ENCODE data around the gene GEMIN7. TPM values are rescaled to one million over a fixed set of nuclear protein-coding genes. Genes with fewer than 3 reads are reported as not detected.

Gene GEMIN7
- total RNA-seq, 3 donors from 2014 or later (not counting 1 experiment from before 2014, with no cell fraction given) = 27.7 to 28.7 (median 27.9) TPM

- 83% methylated on average over 21 of the region's 21 CpGs for WGBS (ENCODE audit: insufficient coverage)
- Histone ChIP-seq H3K36me3 (ENCODE audit: control insufficient read depth, insufficient read depth, low read length) (no peaks in the 10 kb centered on the region), H3K9me3 (ENCODE audit: control insufficient read depth, insufficient read depth, low read length) (no peaks in the 10 kb centered on the region), H3K27ac (ENCODE audit: low read length) (no peak overlapping the region), H3K4me3 (ENCODE audit: low read length) (no peak overlapping the region), H3K27me3 (ENCODE audit: control insufficient read depth, insufficient read depth, low read length) (no peaks in the 10 kb centered on the region), H3K4me1 (ENCODE audit: control insufficient read depth, insufficient read depth, low read length) (peaks cover 41% of the 10 kb centered on the region)
- no peaks in the 10 kb centered on the region for H3K9me3 Mint-ChIP-seq
- no peaks in the 10 kb centered on the region for H3K36me3 Mint-ChIP-seq
- peak overlapping the region in 1 of 2 donors; percentile 59 for H3K27ac Mint-ChIP-seq
- ATAC-seq = no peak
- no peaks in the 10 kb centered on the region for H3K27me3 Mint-ChIP-seq (ENCODE audit: low read depth in 2 of 2)
- DNase-seq = no peak
- intact Hi-C loops (cut with micrococcal nuclease) = no loop called here
- no peak overlapping the region for H3K4me3 Mint-ChIP-seq
- peaks cover 21 to 40% of the 10 kb centered on the region in 2 donors for H3K4me1 Mint-ChIP-seq
- TF ChIP-seq CTCF (IDR thresholded peaks at IDR 0.05) = no peak
These were observed 37.0 kb downstream of the GEMIN7 start for GRCh38 chr19:45115809-45116615.

- WGBS (ENCODE audit: insufficient coverage) = 8% methylated on average over 16 of the region's 16 CpGs
- ATAC-seq (peak in 2 of 3 donors; percentile 50 to 60), DNase-seq (peak in 1 of 2 donors; percentile 50)
- Histone ChIP-seq H3K36me3 (ENCODE audit: control insufficient read depth, insufficient read depth, low read length) (no peaks in the 10 kb centered on the region), H3K27ac (ENCODE audit: low read length) (no peak overlapping the region), H3K4me1 (ENCODE audit: control insufficient read depth, insufficient read depth, low read length) (peaks cover 53% of the 10 kb centered on the region), H3K27me3 (ENCODE audit: control insufficient read depth, insufficient read depth, low read length) (no peaks in the 10 kb centered on the region), H3K4me3 (ENCODE audit: low read length) (no peak overlapping the region), H3K9me3 (ENCODE audit: control insufficient read depth, insufficient read depth, low read length) (no peaks in the 10 kb centered on the region)
- no peaks in the 10 kb centered on the region for H3K27me3 Mint-ChIP-seq (ENCODE audit: low read depth in 2 of 2)
- peaks cover 32 to 50% of the 10 kb centered on the region in 2 donors for H3K4me1 Mint-ChIP-seq
- peak overlapping the region in 1 of 2 donors; percentile 59 for H3K27ac Mint-ChIP-seq
- no peak overlapping the region for H3K4me3 Mint-ChIP-seq
- no peaks in the 10 kb centered on the region for H3K36me3 Mint-ChIP-seq
- no peak for TF ChIP-seq CTCF (IDR thresholded peaks at IDR 0.05)
- no peaks in the 10 kb centered on the region for H3K9me3 Mint-ChIP-seq
- intact Hi-C loops (cut with micrococcal nuclease) = no loop called here
These were observed 38.1 kb downstream of the GEMIN7 start for GRCh38 chr19:45117167-45117594.

- Histone ChIP-seq H3K4me1 (ENCODE audit: control insufficient read depth, insufficient read depth, low read length) (peaks cover 54% of the 10 kb centered on the region), H3K27ac (ENCODE audit: low read length) (no peak overlapping the region), H3K27me3 (ENCODE audit: control insufficient read depth, insufficient read depth, low read length) (no peaks in the 10 kb centered on the region), H3K36me3 (ENCODE audit: control insufficient read depth, insufficient read depth, low read length) (no peaks in the 10 kb centered on the region), H3K4me3 (ENCODE audit: low read length) (no peak overlapping the region), H3K9me3 (ENCODE audit: control insufficient read depth, insufficient read depth, low read length) (no peaks in the 10 kb centered on the region)
- TF ChIP-seq CTCF (IDR thresholded peaks at IDR 0.05) = no peak
- H3K9me3 Mint-ChIP-seq = no peaks in the 10 kb centered on the region
- peak overlapping the region; percentile 53 for H3K4me3 Mint-ChIP-seq
- DNase-seq (no peak), ATAC-seq (no peak)
- H3K27ac Mint-ChIP-seq = peak overlapping the region; percentile 82 to 90
- H3K36me3 Mint-ChIP-seq = no peaks in the 10 kb centered on the region
- H3K4me1 Mint-ChIP-seq = peaks cover 36 to 52% of the 10 kb centered on the region in 2 donors
- intact Hi-C loops (cut with micrococcal nuclease) = no loop called here
- WGBS (ENCODE audit: insufficient coverage) = 81% methylated on average over 11 of the region's 12 CpGs
- H3K27me3 Mint-ChIP-seq (ENCODE audit: low read depth in 2 of 2) = no peaks in the 10 kb centered on the region
These were observed 38.6 kb downstream of the GEMIN7 start for GRCh38 chr19:45117671-45118070.

All from natural killer cell (primary cell).